ENCODE measurements around the gene EXOC4. TPM values are rescaled to one million over a fixed set of nuclear protein-coding genes. Genes with fewer than 3 reads are reported as not detected.

EXOC4 gene
- total and polyA plus RNA-seq, 2 donors (not counting 3 experiments of a cell fraction or from before 2014, with no cell fraction given): 20.3 to 73.1 TPM

GRCh38 chr7:133699386-133699785 is 446.5 kb downstream of the EXOC4 start:
- peaks cover 2% of the 10 kb centered on the region for H3K9me1 ChIP-seq (replicated peaks; ENCODE audit: control insufficient read depth, extremely low read depth, insufficient read depth, low read length)
- TF ChIP-seq MAX (IDR thresholded peaks at IDR 0.05; ENCODE audit: insufficient read depth, insufficient read length) (no peak), POLR2A (IDR thresholded peaks at IDR 0.05; ENCODE audit: low read depth, low read length) (no peak), POLR2AphosphoS5 (IDR thresholded peaks at IDR 0.05; ENCODE audit: insufficient read depth, low read depth, low read length) (no peak)
- H3K79me2 ChIP-seq (ENCODE audit: control insufficient read depth, insufficient read depth, low read length): no peaks in the 10 kb centered on the region
- FAIRE-seq (no peak), DNase-seq (ENCODE audit: low read depth, low spot score) (no peak)
- no TSS peak for BruUV-seq (replicated peaks)
- no peaks in the 10 kb centered on the region for H3K36me3 ChIP-seq (ENCODE audit: control insufficient read depth in 2 of 2, extremely low read depth in 1 of 2, insufficient read depth in 2 of 2, low read length in 2 of 2)
- H3K4me2 ChIP-seq (ENCODE audit: insufficient read depth, low read length): no peak overlapping the region
- dilution Hi-C loops (cut with MboI; ENCODE audit: extremely low pct_ligation_motif_present, low sequenced_read_pairs) (no loop called here), intact Hi-C loops (cut with micrococcal nuclease) (no loop called here)
- H3K4me3 ChIP-seq (replicated peaks in 1 of 3; ENCODE audit: insufficient read depth in 1 of 3, low read depth in 1 of 3, low read length in 3 of 3): no peak overlapping the region
- H3K9me3 ChIP-seq (replicated peaks; ENCODE audit: control insufficient read depth, insufficient read depth, low read length): no peaks in the 10 kb centered on the region
- H3K4me1 ChIP-seq (ENCODE audit: control insufficient read depth, extremely low read depth, insufficient read depth, low read length): no peaks in the 10 kb centered on the region
- H2AFZ ChIP-seq (ENCODE audit: low read depth, low read length): no peak overlapping the region
- CTCF ChIA-PET: no interaction called here
- POLR2A ChIA-PET: no interaction called here
- no peaks in the 10 kb centered on the region for H3K27me3 ChIP-seq (ENCODE audit: control insufficient read depth in 2 of 2, insufficient read depth in 2 of 2, low read length in 2 of 2)
- H3K9ac ChIP-seq (replicated peaks; ENCODE audit: extremely low read depth, insufficient read depth, low read length): no peak overlapping the region
- no peaks in the 10 kb centered on the region for H4K20me1 ChIP-seq (replicated peaks; ENCODE audit: control insufficient read depth, extremely low read depth, insufficient read depth, low read length)
- no peak overlapping the region for H3K27ac ChIP-seq (ENCODE audit: insufficient read depth, low read depth, low read length)

- Histone ChIP-seq H3K27ac (ENCODE audit: insufficient read depth, low read depth, low read length) (no peak overlapping the region), H3K36me3 (ENCODE audit: control insufficient read depth in 2 of 2, extremely low read depth in 1 of 2, insufficient read depth in 2 of 2, low read length in 2 of 2) (no peaks in the 10 kb centered on the region), H3K4me3 (replicated peaks in 1 of 3; ENCODE audit: insufficient read depth in 1 of 3, low read depth in 1 of 3, low read length in 3 of 3) (no peak overlapping the region), H3K27me3 (ENCODE audit: control insufficient read depth in 2 of 2, insufficient read depth in 2 of 2, low read length in 2 of 2) (no peaks in the 10 kb centered on the region), H4K20me1 (replicated peaks; ENCODE audit: control insufficient read depth, extremely low read depth, insufficient read depth, low read length) (no peaks in the 10 kb centered on the region), H2AFZ (ENCODE audit: low read depth, low read length) (no peak overlapping the region), H3K4me1 (ENCODE audit: control insufficient read depth, extremely low read depth, insufficient read depth, low read length) (no peaks in the 10 kb centered on the region), H3K4me2 (ENCODE audit: insufficient read depth, low read length) (no peak overlapping the region), H3K79me2 (ENCODE audit: control insufficient read depth, insufficient read depth, low read length) (no peaks in the 10 kb centered on the region), H3K9me1 (replicated peaks; ENCODE audit: control insufficient read depth, extremely low read depth, insufficient read depth, low read length) (peaks cover 2% of the 10 kb centered on the region), H3K9ac (replicated peaks; ENCODE audit: extremely low read depth, insufficient read depth, low read length) (no peak overlapping the region), H3K9me3 (replicated peaks; ENCODE audit: control insufficient read depth, insufficient read depth, low read length) (no peaks in the 10 kb centered on the region)
- dilution Hi-C loops (cut with MboI; ENCODE audit: extremely low pct_ligation_motif_present, low sequenced_read_pairs) (no loop called here), intact Hi-C loops (cut with micrococcal nuclease) (no loop called here)
- FAIRE-seq (no peak), DNase-seq (ENCODE audit: low read depth, low spot score) (no peak)
- POLR2A ChIA-PET: interaction anchor here (0.6 kb wide), 1 partner anchor 386 kb away, joined by 7 read pairs; no protein-coding TSS in a partner anchor
- TF ChIP-seq POLR2A (IDR thresholded peaks at IDR 0.05; ENCODE audit: low read depth, low read length) (no peak), EZH2 (IDR thresholded peaks at IDR 0.05; ENCODE audit: borderline replicate concordance, low read depth, low read length, severe bottlenecking) (no peak), CTCF (IDR thresholded peaks at IDR 0.05; ENCODE audit: extremely low read depth in 1 of 2, insufficient read depth in 1 of 2, low read depth in 1 of 2, low read length in 2 of 2) (no peak), FOS (IDR thresholded peaks at IDR 0.05; ENCODE audit: borderline replicate concordance, insufficient read depth, low read length) (no peak), POLR2AphosphoS5 (IDR thresholded peaks at IDR 0.05; ENCODE audit: insufficient read depth, low read depth, low read length) (no peak), MYC (IDR thresholded peaks at IDR 0.05; ENCODE audit: low read depth, low read length) (no peak), GATA2 (IDR thresholded peaks at IDR 0.05; ENCODE audit: insufficient read depth, insufficient read length, low read depth, low read length) (no peak)
- no TSS peak for BruUV-seq (replicated peaks)
- CTCF ChIA-PET: no interaction called here
These were observed 449.2 kb downstream of the EXOC4 start for GRCh38 chr7:133702078-133702477.
